HepG2 (cell line): ENCODE results near the gene FAF1. TPM values are rescaled to one million over a fixed set of nuclear protein-coding genes. Genes with fewer than 3 reads are reported as not detected.

Source experiments
- CCAR2 ChIP-seq: fragments of 200-400 bp; formaldehyde crosslinking; optimal IDR thresholded peaks from 2 replicates; pipeline ENCODE3; 2018; ENCODE audit warnings: low read depth, mild to moderate bottlenecking, low read length, moderate library complexity
- CENPBD1 ChIP-seq: sonication (generic); formaldehyde crosslinking; IDR thresholded peaks from 2 replicates; pipeline ENCODE4 v1.8.0; 2022; ENCODE audit warnings: missing genetic modification reagents, low read depth, mild to moderate bottlenecking, borderline replicate concordance
- FUBP1 ChIP-seq: sonication (generic); formaldehyde crosslinking; IDR thresholded peaks from 2 replicates; pipeline ENCODE4 v1.5.1; 2020; ENCODE audit warnings: missing genetic modification reagents, mild to moderate bottlenecking, borderline replicate concordance
- HOMEZ ChIP-seq: IDR thresholded peaks from 2 replicates; pipeline ENCODE4 v1.6.1; 2016; ENCODE audit warnings: low read depth
- IRF2 ChIP-seq: IDR thresholded peaks from 2 replicates; pipeline ENCODE4 v1.6.1; 2018; ENCODE audit warnings: missing genetic modification reagents, missing compliant biosample characterization
- KAT8 ChIP-seq: IDR thresholded peaks from 2 replicates; pipeline ENCODE4 v1.6.1; 2016; ENCODE audit warnings: missing genetic modification reagents, missing compliant biosample characterization
- KIAA2018 ChIP-seq: sonication (generic); formaldehyde crosslinking; IDR thresholded peaks from 2 replicates; pipeline ENCODE4 v1.5.0; 2020; ENCODE audit warnings: mild to moderate bottlenecking, missing genetic modification reagents, borderline replicate concordance
- KMT2A ChIP-seq: sonication (generic); formaldehyde crosslinking; IDR thresholded peaks from 2 replicates; pipeline ENCODE4 v1.4.0; 2020; ENCODE audit warnings: missing genetic modification reagents
- NCOR1 ChIP-seq: fragments of 200-600 bp; sonication (generic); IDR thresholded peaks from 2 replicates; pipeline ENCODE4 v1.7.0; 2017; ENCODE audit warnings: antibody characterized with exemption, low read length, borderline replicate concordance
- RCOR2 ChIP-seq: IDR thresholded peaks from 2 replicates; pipeline ENCODE4 v1.6.1; 2016; ENCODE audit warnings: missing biosample characterization, missing genetic modification reagents
- TMF1 ChIP-seq: sonication (generic); formaldehyde crosslinking; IDR thresholded peaks from 2 replicates; pipeline ENCODE4 v1.8.1; 2022; ENCODE audit warnings: low read depth, missing genetic modification reagents
- ZBTB44 ChIP-seq: sonication (generic); formaldehyde crosslinking; IDR thresholded peaks from 2 replicates; pipeline ENCODE4 v1.4.0; 2020; ENCODE audit warnings: missing genetic modification reagents
- ZKSCAN1 ChIP-seq: fragments of 150-350 bp; IDR thresholded peaks from 2 replicates; pipeline ENCODE4 v1.6.1; 2014; ENCODE audit warnings: low read length
- ZNF232 ChIP-seq: sonication (generic); formaldehyde crosslinking; IDR thresholded peaks from 2 replicates; pipeline ENCODE4 v1.4.0; 2020; ENCODE audit warnings: missing genetic modification reagents, borderline replicate concordance
- ZNF251 ChIP-seq: sonication (generic); formaldehyde crosslinking; IDR thresholded peaks from 2 replicates; pipeline ENCODE4 v1.9.0; 2021; ENCODE audit warnings: mild to moderate bottlenecking, missing genetic modification reagents
- ZNF788 ChIP-seq: sonication (generic); formaldehyde crosslinking; IDR thresholded peaks from 2 replicates; pipeline ENCODE4 v1.5.0; 2020; ENCODE audit warnings: mild to moderate bottlenecking, missing genetic modification reagents, borderline replicate concordance
- polyA plus RNA-seq, 8 experiments: library from polyadenylated mRNA; depleted of rRNA in 3 of 8; stranded (reverse) in 7 of 8; unstranded in 1 of 8; fragments of >200 nt; fragmentation: Illumina TruSeq in 4 of 8; extraction: Trizol in 4 of 8; gene quantifications; 2 replicates each; pipeline versions ENCODE4 v1.2.1 to v1.2.3, GENCODE V29; 2011 to 2016; ENCODE audit warnings: low read depth in 4 of 8, missing spikeins in 1 of 8, mixed read lengths in 1 of 8; ENCODE audit not compliant: insufficient read depth in 1 of 8
- total RNA-seq, 5 experiments: library from RNA; depleted of rRNA; stranded (reverse); fragments of >200 nt; fragmentation: Illumina TruSeq; extraction: Trizol; gene quantifications; 2 replicates each; pipeline ENCODE4 v1.2.3, GENCODE V29; 2016; ENCODE audit warnings: low read depth in 1 of 5

The FAF1 gene
- total and polyA plus RNA-seq, 2 of the 13 experiments (the other 11 are each of a cell fraction or from before 2014, with no cell fraction given): 19.4 to 63.3 TPM

- TF ChIP-seq KIAA2018 (CRISPR knock-in tag) (no peak), CCAR2 (no peak), ZNF232 (CRISPR knock-in tag) (no peak), NCOR1 (peak; percentile 44; the same call in 1 of the 2 replicates), TMF1 (CRISPR knock-in tag) (no peak), FUBP1 (CRISPR knock-in tag) (no peak), KAT8 (CRISPR knock-in tag) (0 out of 2 replicates have a peak, but pooled peaks have one; percentile 28), HOMEZ (CRISPR knock-in tag) (peak; percentile 63; the same call in 1 of the 2 replicates), CENPBD1 (CRISPR knock-in tag) (no peak), ZNF788 (CRISPR knock-in tag) (no peak), ZBTB44 (CRISPR knock-in tag) (no peak), RCOR2 (0 out of 2 replicates have a peak, but pooled peaks have one; percentile 20), IRF2 (peak; percentile 61; the same call in 1 of the 2 replicates), ZNF251 (no peak), ZKSCAN1 (peak; percentile 58; the same call in 1 of the 2 replicates), KMT2A (CRISPR knock-in tag) (no peak)
Measured at GRCh38 chr1:50853325-50853724, 106.7 kb downstream of the FAF1 start (continued).
